Hepatocyte (in vitro differentiated cells): ENCODE results near the gene GTF2F2.

Source experiments
- CTCF ChIP-seq: fragments of 200-600 bp; sonication (generic); IDR thresholded peaks from 2 replicates; pipeline ENCODE4 v1.5.1; 2016; ENCODE audit warnings: antibody characterized with exemption, mild to moderate bottlenecking; ENCODE audit not compliant: poor library complexity
- EZH2 ChIP-seq: fragments of 200-600 bp; sonication (generic); IDR thresholded peaks from 2 replicates; pipeline ENCODE4 v1.6.1; 2016; ENCODE audit warnings: antibody characterized with exemption, mild to moderate bottlenecking, borderline replicate concordance

GRCh38 chr13:45082964-45083363 is 37.3 kb upstream of the GTF2F2 start:
- TF ChIP-seq CTCF = no peak
- TF ChIP-seq EZH2 = no peak
